GM21723 (cell line): ENCODE data around the gene ZNF580.

Experiments
- ATAC-seq: cut with Tn5 transposase; IDR thresholded peaks from one replicate; pipeline ENCODE4 v1.9.1; 2021; ENCODE audit warnings: mild to moderate bottlenecking, moderate library complexity; ENCODE audit not compliant: unreplicated experiment

ZNF580 gene

GRCh38 chr19:55644191-55644833 is 3.5 kb downstream of the ZNF580 start:
- ATAC-seq, result no peak

- ATAC-seq, result no peak
Measured at GRCh38 chr19:55644842-55645511, 4.2 kb downstream of the ZNF580 start.

GRCh38 chr19:55645512-55645881 is 4.7 kb downstream of the ZNF580 start:
- no peak for ATAC-seq

- ATAC-seq, result no peak
Measured at GRCh38 chr19:55646889-55647731, 6.3 kb downstream of the ZNF580 start.

GRCh38 chr19:55647732-55648584 is 7.2 kb downstream of the ZNF580 start, which contains the start of gene CCDC106:
Gene CCDC106 (plus strand): TSS chr19:55648212. CDS start chr19:55649047, 835 bp downstream.
- no peak for ATAC-seq

- no peak for ATAC-seq
Measured at GRCh38 chr19:55648585-55649267, 7.9 kb downstream of the ZNF580 start.

GRCh38 chr19:55649268-55650125 is 8.7 kb downstream of the ZNF580 start:
- ATAC-seq, result no peak

GRCh38 chr19:55650126-55650557 is 9.3 kb downstream of the ZNF580 start:
- ATAC-seq, result no peak

- no peak for ATAC-seq
Measured at GRCh38 chr19:55650602-55651230, 9.9 kb downstream of the ZNF580 start.

GRCh38 chr19:55651236-55651635 is 10.4 kb downstream of the ZNF580 start:
- ATAC-seq, result no peak

- no peak for ATAC-seq
Measured at GRCh38 chr19:55652311-55653128, 11.7 kb downstream of the ZNF580 start.

GRCh38 chr19:55653651-55654322 is 13.0 kb downstream of the ZNF580 start:
- ATAC-seq, result peak; percentile 38

GRCh38 chr19:55654323-55654867 is 13.6 kb downstream of the ZNF580 start:
- ATAC-seq, result peak; percentile 62

GRCh38 chr19:55654868-55655647 is 14.3 kb downstream of the ZNF580 start, which contains the start of gene U2AF2:
Gene U2AF2 (plus strand): TSS chr19:55655035. CDS start chr19:55655105, 70 bp downstream.
- peak; percentile 38 for ATAC-seq

GRCh38 chr19:55655648-55656040 is 14.8 kb downstream of the ZNF580 start:
- no peak for ATAC-seq

GRCh38 chr19:55656552-55656951 is 15.8 kb downstream of the ZNF580 start:
- no peak for ATAC-seq
